HepG2 (cell line): ENCODE data around the gene TIGAR.

Experiments
- BRF2 ChIP-seq: sonication (generic); formaldehyde crosslinking; IDR thresholded peaks from 2 replicates; pipeline ENCODE4 v1.8.1; 2022; ENCODE audit warnings: mild to moderate bottlenecking, missing genetic modification reagents
- EP300 ChIP-seq, 3 experiments: sonication (generic) in 1 of 3; formaldehyde crosslinking in 1 of 3; IDR thresholded peaks; 2 replicates each; pipeline versions ENCODE4 v1.5.1 to v1.6.1; 2011 to 2020; ENCODE audit warnings: low read depth in 2 of 3, low read length in 2 of 3, borderline replicate concordance in 1 of 3, improper control_type of control experiment in 1 of 3, mild to moderate bottlenecking in 1 of 3, missing genetic modification reagents in 1 of 3, moderate library complexity in 1 of 3
- GTF2F1 ChIP-seq: fragments of 150-350 bp; IDR thresholded peaks from 2 replicates; pipeline ENCODE4 v1.6.1; 2014; ENCODE audit warnings: low read length
- KLF11 ChIP-seq: IDR thresholded peaks from 2 replicates; pipeline ENCODE4 v1.6.1; 2016; ENCODE audit warnings: missing compliant biosample characterization
- NR3C1 ChIP-seq: sonication (generic); formaldehyde crosslinking; IDR thresholded peaks from 2 replicates; pipeline ENCODE4 v1.4.0; 2020; ENCODE audit warnings: missing genetic modification reagents
- POGZ ChIP-seq: sonication (generic); formaldehyde crosslinking; IDR thresholded peaks from 2 replicates; pipeline ENCODE4 v1.4.0; 2020; ENCODE audit warnings: mild to moderate bottlenecking, missing genetic modification reagents
- ZMAT3 ChIP-seq: sonication (generic); formaldehyde crosslinking; conservative IDR thresholded peaks from 2 replicates; pipeline ENCODE4 v1.7.0; 2021; ENCODE audit warnings: missing genetic modification reagents
- TF ChIP-seq, protein P1 (sequence below): sonication (generic); formaldehyde crosslinking; IDR thresholded peaks from 2 replicates; pipeline ENCODE4 v1.4.0; 2020; ENCODE audit warnings: missing genetic modification reagents
- TF ChIP-seq, protein P2 (sequence below): sonication (generic); formaldehyde crosslinking; IDR thresholded peaks from 2 replicates; pipeline ENCODE4 v1.5.0; 2020; ENCODE audit warnings: mild to moderate bottlenecking, missing genetic modification reagents, moderate library complexity
- TF ChIP-seq, protein P3 (sequence below): sonication (generic); formaldehyde crosslinking; IDR thresholded peaks from 2 replicates; pipeline ENCODE4 v1.4.0; 2020; ENCODE audit warnings: missing genetic modification reagents, mild to moderate bottlenecking, borderline replicate concordance

DNA sequence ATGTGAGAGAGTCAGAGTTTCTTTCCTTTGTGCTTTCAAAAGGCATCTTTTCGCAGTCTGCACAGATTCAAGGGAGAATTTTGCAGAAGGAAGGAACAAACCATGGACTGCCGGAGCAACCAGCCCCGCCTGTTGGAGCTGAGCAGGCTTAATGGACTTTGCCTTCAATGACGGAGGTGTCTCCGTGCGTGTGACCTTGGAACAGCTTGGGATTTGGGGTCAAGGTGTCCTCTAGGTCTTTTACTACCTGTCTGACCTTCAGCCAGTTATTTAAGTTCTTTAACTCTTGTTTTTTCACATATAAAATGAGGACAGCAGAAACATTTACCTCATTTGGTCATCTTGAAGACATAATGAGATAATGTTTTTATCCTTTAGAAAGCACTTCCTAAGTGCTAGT lies 54.4 kb downstream of the TIGAR start:
- TF ChIP-seq EP300 (IDR thresholded peaks at IDR 0.05; ENCODE audit: low read depth in 2 of 2, low read length in 2 of 2) (no peak), EP300 (CRISPR knock-in tag; IDR thresholded peaks at IDR 0.05; ENCODE audit: borderline replicate concordance) (no peak), POGZ (CRISPR knock-in tag) (no peak), BRF2 (CRISPR knock-in tag) (no peak), GTF2F1 (no peak), KLF11 (no peak), NR3C1 (CRISPR knock-in tag) (no peak), ZMAT3 (CRISPR knock-in tag) (no peak)
- TF ChIP-seq, protein P1, sequence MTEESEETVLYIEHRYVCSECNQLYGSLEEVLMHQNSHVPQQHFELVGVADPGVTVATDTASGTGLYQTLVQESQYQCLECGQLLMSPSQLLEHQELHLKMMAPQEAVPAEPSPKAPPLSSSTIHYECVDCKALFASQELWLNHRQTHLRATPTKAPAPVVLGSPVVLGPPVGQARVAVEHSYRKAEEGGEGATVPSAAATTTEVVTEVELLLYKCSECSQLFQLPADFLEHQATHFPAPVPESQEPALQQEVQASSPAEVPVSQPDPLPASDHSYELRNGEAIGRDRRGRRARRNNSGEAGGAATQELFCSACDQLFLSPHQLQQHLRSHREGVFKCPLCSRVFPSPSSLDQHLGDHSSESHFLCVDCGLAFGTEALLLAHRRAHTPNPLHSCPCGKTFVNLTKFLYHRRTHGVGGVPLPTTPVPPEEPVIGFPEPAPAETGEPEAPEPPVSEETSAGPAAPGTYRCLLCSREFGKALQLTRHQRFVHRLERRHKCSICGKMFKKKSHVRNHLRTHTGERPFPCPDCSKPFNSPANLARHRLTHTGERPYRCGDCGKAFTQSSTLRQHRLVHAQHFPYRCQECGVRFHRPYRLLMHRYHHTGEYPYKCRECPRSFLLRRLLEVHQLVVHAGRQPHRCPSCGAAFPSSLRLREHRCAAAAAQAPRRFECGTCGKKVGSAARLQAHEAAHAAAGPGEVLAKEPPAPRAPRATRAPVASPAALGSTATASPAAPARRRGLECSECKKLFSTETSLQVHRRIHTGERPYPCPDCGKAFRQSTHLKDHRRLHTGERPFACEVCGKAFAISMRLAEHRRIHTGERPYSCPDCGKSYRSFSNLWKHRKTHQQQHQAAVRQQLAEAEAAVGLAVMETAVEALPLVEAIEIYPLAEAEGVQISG (CRISPR knock-in tag): no peak
- TF ChIP-seq, protein P2, sequence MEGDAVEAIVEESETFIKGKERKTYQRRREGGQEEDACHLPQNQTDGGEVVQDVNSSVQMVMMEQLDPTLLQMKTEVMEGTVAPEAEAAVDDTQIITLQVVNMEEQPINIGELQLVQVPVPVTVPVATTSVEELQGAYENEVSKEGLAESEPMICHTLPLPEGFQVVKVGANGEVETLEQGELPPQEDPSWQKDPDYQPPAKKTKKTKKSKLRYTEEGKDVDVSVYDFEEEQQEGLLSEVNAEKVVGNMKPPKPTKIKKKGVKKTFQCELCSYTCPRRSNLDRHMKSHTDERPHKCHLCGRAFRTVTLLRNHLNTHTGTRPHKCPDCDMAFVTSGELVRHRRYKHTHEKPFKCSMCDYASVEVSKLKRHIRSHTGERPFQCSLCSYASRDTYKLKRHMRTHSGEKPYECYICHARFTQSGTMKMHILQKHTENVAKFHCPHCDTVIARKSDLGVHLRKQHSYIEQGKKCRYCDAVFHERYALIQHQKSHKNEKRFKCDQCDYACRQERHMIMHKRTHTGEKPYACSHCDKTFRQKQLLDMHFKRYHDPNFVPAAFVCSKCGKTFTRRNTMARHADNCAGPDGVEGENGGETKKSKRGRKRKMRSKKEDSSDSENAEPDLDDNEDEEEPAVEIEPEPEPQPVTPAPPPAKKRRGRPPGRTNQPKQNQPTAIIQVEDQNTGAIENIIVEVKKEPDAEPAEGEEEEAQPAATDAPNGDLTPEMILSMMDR (CRISPR knock-in tag): no peak
- TF ChIP-seq, protein P3, sequence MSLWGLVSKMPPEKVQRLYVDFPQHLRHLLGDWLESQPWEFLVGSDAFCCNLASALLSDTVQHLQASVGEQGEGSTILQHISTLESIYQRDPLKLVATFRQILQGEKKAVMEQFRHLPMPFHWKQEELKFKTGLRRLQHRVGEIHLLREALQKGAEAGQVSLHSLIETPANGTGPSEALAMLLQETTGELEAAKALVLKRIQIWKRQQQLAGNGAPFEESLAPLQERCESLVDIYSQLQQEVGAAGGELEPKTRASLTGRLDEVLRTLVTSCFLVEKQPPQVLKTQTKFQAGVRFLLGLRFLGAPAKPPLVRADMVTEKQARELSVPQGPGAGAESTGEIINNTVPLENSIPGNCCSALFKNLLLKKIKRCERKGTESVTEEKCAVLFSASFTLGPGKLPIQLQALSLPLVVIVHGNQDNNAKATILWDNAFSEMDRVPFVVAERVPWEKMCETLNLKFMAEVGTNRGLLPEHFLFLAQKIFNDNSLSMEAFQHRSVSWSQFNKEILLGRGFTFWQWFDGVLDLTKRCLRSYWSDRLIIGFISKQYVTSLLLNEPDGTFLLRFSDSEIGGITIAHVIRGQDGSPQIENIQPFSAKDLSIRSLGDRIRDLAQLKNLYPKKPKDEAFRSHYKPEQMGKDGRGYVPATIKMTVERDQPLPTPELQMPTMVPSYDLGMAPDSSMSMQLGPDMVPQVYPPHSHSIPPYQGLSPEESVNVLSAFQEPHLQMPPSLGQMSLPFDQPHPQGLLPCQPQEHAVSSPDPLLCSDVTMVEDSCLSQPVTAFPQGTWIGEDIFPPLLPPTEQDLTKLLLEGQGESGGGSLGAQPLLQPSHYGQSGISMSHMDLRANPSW (CRISPR knock-in tag): no peak
